EL (cell line): ENCODE results near the gene ZBTB34.

ENCODE experiments used
- DNase-seq: peaks from one replicate; pipeline ENCODE4 v3.0.0-alpha.2; 2016

The ZBTB34 gene

GRCh38 chr9:126844085-126844484, 16.4 kb upstream of the ZBTB34 start:
- peak; percentile 89 for DNase-seq

GRCh38 chr9:126847051-126847450, 13.4 kb upstream of the ZBTB34 start:
- DNase-seq = no peak

GRCh38 chr9:126849591-126850225, 10.7 kb upstream of the ZBTB34 start:
- no peak for DNase-seq

- DNase-seq = no peak
These were observed 9.1 kb upstream of the ZBTB34 start for GRCh38 chr9:126851286-126851880.

- DNase-seq = no peak
These were observed 8.3 kb upstream of the ZBTB34 start for GRCh38 chr9:126852086-126852688.

- DNase-seq = peak; percentile 65
These were observed 6.8 kb upstream of the ZBTB34 start for GRCh38 chr9:126853667-126854066.

- DNase-seq = no peak
These were observed 5.7 kb upstream of the ZBTB34 start for GRCh38 chr9:126854734-126855133.

- DNase-seq = no peak
These were observed 4.0 kb upstream of the ZBTB34 start for GRCh38 chr9:126856326-126856877.

- DNase-seq = no peak
These were observed 3.0 kb upstream of the ZBTB34 start for GRCh38 chr9:126857261-126857960.

GRCh38 chr9:126859111-126859510, 1.3 kb upstream of the ZBTB34 start:
- no peak for DNase-seq

GRCh38 chr9:126860757-126861466, 473 bp downstream of the ZBTB34 start:
- DNase-seq = peak; percentile 33

- DNase-seq = peak; percentile 33
These were observed 1.3 kb downstream of the ZBTB34 start for GRCh38 chr9:126861707-126862103.

- peak; percentile 11 for DNase-seq
These were observed 1.8 kb downstream of the ZBTB34 start for GRCh38 chr9:126862104-126862761.

- DNase-seq = no peak
These were observed 4.3 kb downstream of the ZBTB34 start for GRCh38 chr9:126864771-126865170.

GRCh38 chr9:126869368-126869767, 8.9 kb downstream of the ZBTB34 start:
- DNase-seq = no peak

GRCh38 chr9:126872516-126872915, 12.1 kb downstream of the ZBTB34 start:
- DNase-seq = no peak

GRCh38 chr9:126874546-126875314, 14.3 kb downstream of the ZBTB34 start:
- no peak for DNase-seq

- no peak for DNase-seq
These were observed 15.5 kb downstream of the ZBTB34 start for GRCh38 chr9:126875756-126876510.

GRCh38 chr9:126876531-126876930, 16.1 kb downstream of the ZBTB34 start:
- DNase-seq = no peak

- no peak for DNase-seq
These were observed 17.0 kb downstream of the ZBTB34 start for GRCh38 chr9:126877418-126877817.

GRCh38 chr9:126879288-126879687, 18.8 kb downstream of the ZBTB34 start:
- DNase-seq = no peak
